Pons (tissue), 1 donor: ENCODE measurements around the gene RNF13.

ENCODE experiments used
- DNase-seq: peaks from one replicate; pipeline ENCODE4 v3.0.0-alpha.2; 2016; ENCODE audit warnings: low spot score

RNF13 gene

GRCh38 chr3:149998946-149999345 lies 185.9 kb downstream of the RNF13 start:
- DNase-seq: no peak

GRCh38 chr3:149999421-149999820 lies 186.4 kb downstream of the RNF13 start:
- DNase-seq: no peak

- DNase-seq: no peak
Measured at GRCh38 chr3:150000641-150001040, 187.6 kb downstream of the RNF13 start.

DNA sequence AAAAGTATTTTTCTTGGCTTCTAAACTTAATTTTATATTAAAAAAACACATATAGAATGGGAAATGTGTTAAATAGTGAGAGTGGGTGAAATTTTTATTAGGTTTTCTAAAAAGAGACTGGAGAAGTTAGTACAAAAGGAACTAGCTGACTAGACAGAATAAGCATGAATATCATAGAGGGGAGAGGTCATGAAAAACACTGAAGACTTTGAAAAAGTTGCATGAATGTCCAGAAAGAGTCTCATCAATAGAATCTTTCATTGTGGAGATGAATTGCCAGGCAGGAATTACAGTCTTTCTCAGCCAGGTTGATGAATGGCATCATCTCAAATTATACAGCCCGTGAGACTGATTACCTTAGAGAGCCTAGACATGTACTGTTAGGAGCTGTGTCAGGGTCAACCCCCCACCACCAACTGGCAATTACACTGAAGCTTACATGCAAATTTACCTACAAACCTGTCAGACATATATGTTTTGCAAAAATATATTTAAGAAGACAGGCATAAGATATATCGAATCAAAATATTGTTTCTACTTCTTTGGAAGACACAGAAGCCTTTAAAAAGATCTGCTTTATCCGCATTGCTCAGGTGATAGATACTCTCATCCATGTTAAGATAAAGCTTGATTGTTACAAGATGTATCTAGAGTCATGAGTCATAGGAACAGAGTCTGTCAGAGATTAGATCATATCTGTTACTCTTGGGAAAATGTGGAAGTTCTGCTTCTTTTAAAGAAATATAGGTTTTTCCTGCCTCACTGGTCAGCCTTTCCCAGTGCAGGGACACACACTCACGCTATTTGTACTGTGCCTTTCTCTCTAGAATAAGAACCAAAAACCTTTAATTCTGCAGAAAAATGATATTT lies 192.5 kb downstream of the RNF13 start:
- no peak for DNase-seq

DNA sequence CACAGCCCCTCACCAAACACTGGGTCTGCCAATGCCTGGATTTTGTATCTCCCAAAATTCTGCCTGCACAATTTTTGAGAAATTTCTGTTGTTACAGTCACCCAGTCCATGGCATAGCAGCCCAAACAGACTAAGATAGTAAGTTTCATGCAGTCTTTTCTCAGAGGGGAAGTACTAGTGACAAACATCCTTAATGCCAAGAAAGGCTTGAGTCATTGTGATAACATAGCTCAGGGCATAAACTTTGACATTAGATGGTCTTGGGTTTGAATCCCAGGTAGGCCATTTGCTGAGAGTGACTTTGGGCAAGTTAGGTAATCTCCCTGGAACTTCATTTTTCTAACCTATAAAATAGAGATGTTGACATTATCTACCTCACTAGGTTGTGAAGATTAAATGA lies 193.8 kb downstream of the RNF13 start:
- DNase-seq: no peak
